ENCODE measurements around the gene EFNA5. TPM values are rescaled to one million over a fixed set of nuclear protein-coding genes. Genes with fewer than 3 reads are reported as not detected.

EFNA5 gene
- 36.1 and 77.0 TPM in 2 replicates for total RNA-seq

- peak; percentile 63 for DNase-seq
Measured at GRCh38 chr5:107670932-107671741, at the start of gene EFNA5. TSS of gene EFNA5 (minus strand) at chr5:107670937.

GRCh38 chr5:107719034-107719606 is 48.4 kb upstream of the EFNA5 start:
- DNase-seq, result no peak

GRCh38 chr5:107717816-107718215 is 47.1 kb upstream of the EFNA5 start:
- no peak for DNase-seq

GRCh38 chr5:107713228-107713627 is 42.5 kb upstream of the EFNA5 start:
- DNase-seq, result no peak

GRCh38 chr5:107712359-107712870 is 41.7 kb upstream of the EFNA5 start:
- DNase-seq, result no peak

- DNase-seq, result no peak
Measured at GRCh38 chr5:107705402-107706014, 34.8 kb upstream of the EFNA5 start.

GRCh38 chr5:107704681-107705401 is 34.1 kb upstream of the EFNA5 start:
- DNase-seq, result no peak

GRCh38 chr5:107700481-107700880 is 29.7 kb upstream of the EFNA5 start:
- DNase-seq, result no peak

GRCh38 chr5:107699425-107699824 is 28.7 kb upstream of the EFNA5 start:
- DNase-seq, result no peak

GRCh38 chr5:107698286-107698685 is 27.5 kb upstream of the EFNA5 start:
- no peak for DNase-seq

GRCh38 chr5:107696498-107696897 is 25.8 kb upstream of the EFNA5 start:
- no peak for DNase-seq

GRCh38 chr5:107696080-107696479 is 25.3 kb upstream of the EFNA5 start:
- no peak for DNase-seq

GRCh38 chr5:107687937-107688336 is 17.2 kb upstream of the EFNA5 start:
- DNase-seq, result no peak

GRCh38 chr5:107687404-107687803 is 16.7 kb upstream of the EFNA5 start:
- DNase-seq, result no peak

GRCh38 chr5:107682533-107682932 is 11.8 kb upstream of the EFNA5 start:
- no peak for DNase-seq

- no peak for DNase-seq
Measured at GRCh38 chr5:107680799-107681198, 10.1 kb upstream of the EFNA5 start.

- DNase-seq, result no peak
Measured at GRCh38 chr5:107680099-107680498, 9.4 kb upstream of the EFNA5 start.

- no peak for DNase-seq
Measured at GRCh38 chr5:107676702-107677101, 6.0 kb upstream of the EFNA5 start.

GRCh38 chr5:107675201-107675600 is 4.5 kb upstream of the EFNA5 start:
- DNase-seq, result no peak

GRCh38 chr5:107674655-107675054 is 3.9 kb upstream of the EFNA5 start:
- no peak for DNase-seq

GRCh38 chr5:107673368-107674136 is 2.8 kb upstream of the EFNA5 start:
- DNase-seq, result peak; percentile 95

GRCh38 chr5:107673039-107673367 is 2.3 kb upstream of the EFNA5 start:
- no peak for DNase-seq

Measured in dermis blood vessel endothelial cell (primary cell).